ENCODE measurements around the gene SMYD1. TPM values are rescaled to one million over a fixed set of nuclear protein-coding genes. Genes with fewer than 3 reads are reported as not detected.
A peak's percentile ranks its signal among the peaks of the same experiment; 100 is the strongest.

SMYD1 gene
- total RNA-seq, 1 donor from 2014 or later: not detected

- Mint-ChIP-seq H3K27ac (no peak overlapping the region), H3K36me3 (no peaks in the 10 kb centered on the region), H3K9me3 (no peaks in the 10 kb centered on the region), H3K4me1 (peaks cover 33% of the 10 kb centered on the region), H3K4me3 (no peak overlapping the region), H3K27me3 (ENCODE audit: insufficient read depth, low read depth) (peaks cover 11% of the 10 kb centered on the region)
- Histone ChIP-seq H3K79me2 (ENCODE audit: low read depth) (no peaks in the 10 kb centered on the region), H3K4me1 (peaks cover 17% of the 10 kb centered on the region), H3K9me3 (ENCODE audit: low read depth) (no peaks in the 10 kb centered on the region), H3K27me3 (no peaks in the 10 kb centered on the region), H3K4me2 (no peak overlapping the region), H3K36me3 (no peaks in the 10 kb centered on the region), H3K27ac (no peak overlapping the region), H3K4me3 (no peak overlapping the region), H3K9ac (no peak overlapping the region), H2AFZ (replicated peaks) (no peak overlapping the region), H3F3A (ENCODE audit: low read depth) (no peaks in the 10 kb centered on the region), H4K20me1 (ENCODE audit: low read depth) (no peaks in the 10 kb centered on the region)
- DNase-seq (ENCODE audit: low spot score): no peak
- TF ChIP-seq EZH2phosphoT487 (IDR thresholded peaks at IDR 0.05): no peak
- TF ChIP-seq EZH2 (IDR thresholded peaks at IDR 0.05): no peak
- no peak for TF ChIP-seq CTCF (IDR thresholded peaks at IDR 0.05)
These were observed 24.3 kb downstream of the SMYD1 start for GRCh38 chr2:88091943-88092342.

- Histone ChIP-seq H3K79me2 (ENCODE audit: low read depth) (no peaks in the 10 kb centered on the region), H3K4me3 (no peak overlapping the region), H3K27ac (no peak overlapping the region), H3K4me1 (peaks cover 22% of the 10 kb centered on the region), H3K36me3 (no peaks in the 10 kb centered on the region), H3K27me3 (no peaks in the 10 kb centered on the region), H4K20me1 (ENCODE audit: low read depth) (no peaks in the 10 kb centered on the region), H3K4me2 (no peak overlapping the region), H3F3A (ENCODE audit: low read depth) (no peaks in the 10 kb centered on the region), H2AFZ (replicated peaks) (no peak overlapping the region), H3K9ac (no peak overlapping the region), H3K9me3 (ENCODE audit: low read depth) (no peaks in the 10 kb centered on the region)
- Mint-ChIP-seq H3K9me3 (no peaks in the 10 kb centered on the region), H3K27me3 (ENCODE audit: insufficient read depth, low read depth) (peaks cover 11% of the 10 kb centered on the region), H3K27ac (no peak overlapping the region), H3K36me3 (no peaks in the 10 kb centered on the region), H3K4me3 (no peak overlapping the region), H3K4me1 (peaks cover 41% of the 10 kb centered on the region)
- TF ChIP-seq EZH2phosphoT487 (IDR thresholded peaks at IDR 0.05): no peak
- no peak for TF ChIP-seq CTCF (IDR thresholded peaks at IDR 0.05)
- TF ChIP-seq EZH2 (IDR thresholded peaks at IDR 0.05): no peak
- DNase-seq (ENCODE audit: low spot score): no peak
These were observed 25.1 kb downstream of the SMYD1 start for GRCh38 chr2:88092773-88093172.

- peak; percentile 12 for DNase-seq (ENCODE audit: low spot score)
- no peak for TF ChIP-seq EZH2phosphoT487 (IDR thresholded peaks at IDR 0.05)
- no peak for TF ChIP-seq EZH2 (IDR thresholded peaks at IDR 0.05)
- no peak for TF ChIP-seq CTCF (IDR thresholded peaks at IDR 0.05)
- Histone ChIP-seq H3F3A (ENCODE audit: low read depth) (peaks cover under 1% of the 10 kb centered on the region), H3K36me3 (no peaks in the 10 kb centered on the region), H2AFZ (replicated peaks) (no peak overlapping the region), H3K4me1 (peaks cover 23% of the 10 kb centered on the region), H3K9ac (no peak overlapping the region), H4K20me1 (ENCODE audit: low read depth) (no peaks in the 10 kb centered on the region), H3K79me2 (ENCODE audit: low read depth) (no peaks in the 10 kb centered on the region), H3K4me2 (peak overlapping the region; percentile 42), H3K27me3 (no peaks in the 10 kb centered on the region), H3K9me3 (ENCODE audit: low read depth) (no peaks in the 10 kb centered on the region), H3K27ac (no peak overlapping the region), H3K4me3 (no peak overlapping the region)
- H3K9me3 Mint-ChIP-seq: no peaks in the 10 kb centered on the region
- no peaks in the 10 kb centered on the region for H3K36me3 Mint-ChIP-seq
- H3K27me3 Mint-ChIP-seq (ENCODE audit: insufficient read depth, low read depth): peaks cover 8% of the 10 kb centered on the region
- H3K27ac Mint-ChIP-seq: peak overlapping the region; percentile 64
- peaks cover 50% of the 10 kb centered on the region for H3K4me1 Mint-ChIP-seq
- peak overlapping the region; percentile 45 for H3K4me3 Mint-ChIP-seq
These were observed 27.4 kb downstream of the SMYD1 start for GRCh38 chr2:88095022-88095421.

Data from neural progenitor cell (in vitro differentiated cells).